GM21381 (cell line): ENCODE results near the gene TCF7L2.

ENCODE experiments used
- ATAC-seq: cut with Tn5 transposase; IDR thresholded peaks from one replicate; pipeline ENCODE4 v1.9.1; 2021; ENCODE audit warnings: mild to moderate bottlenecking, moderate library complexity; ENCODE audit not compliant: unreplicated experiment

TCF7L2 gene

GRCh38 chr10:112949875-112950507, at the start of gene TCF7L2:
Gene TCF7L2, plus strand, starts transcription at chr10:112950247. Its CDS starts 510 bp downstream, at chr10:112950757.
- peak; percentile 62 for ATAC-seq

- ATAC-seq, result no peak
Measured at GRCh38 chr10:112902730-112903129, 47.3 kb upstream of the TCF7L2 start.

GRCh38 chr10:112904000-112904399, 46.0 kb upstream of the TCF7L2 start:
- ATAC-seq, result no peak

GRCh38 chr10:112906945-112907344, 43.1 kb upstream of the TCF7L2 start:
- no peak for ATAC-seq

GRCh38 chr10:112907893-112908292, 42.2 kb upstream of the TCF7L2 start:
- no peak for ATAC-seq

- ATAC-seq, result no peak
Measured at GRCh38 chr10:112911206-112911605, 38.8 kb upstream of the TCF7L2 start.

GRCh38 chr10:112912410-112912928, 37.6 kb upstream of the TCF7L2 start:
- no peak for ATAC-seq

GRCh38 chr10:112913255-112913654, 36.8 kb upstream of the TCF7L2 start:
- no peak for ATAC-seq

GRCh38 chr10:112913661-112914287, 36.3 kb upstream of the TCF7L2 start:
- ATAC-seq, result no peak

- no peak for ATAC-seq
Measured at GRCh38 chr10:112914288-112914952, 35.6 kb upstream of the TCF7L2 start.

GRCh38 chr10:112915590-112916572, 34.2 kb upstream of the TCF7L2 start:
- ATAC-seq, result no peak

GRCh38 chr10:112917681-112918080, 32.4 kb upstream of the TCF7L2 start:
- no peak for ATAC-seq

- no peak for ATAC-seq
Measured at GRCh38 chr10:112918771-112919170, 31.3 kb upstream of the TCF7L2 start.

GRCh38 chr10:112919721-112920120, 30.3 kb upstream of the TCF7L2 start:
- ATAC-seq, result no peak

GRCh38 chr10:112926906-112927688, 22.9 kb upstream of the TCF7L2 start:
- no peak for ATAC-seq

GRCh38 chr10:112927980-112928379, 22.1 kb upstream of the TCF7L2 start:
- ATAC-seq, result no peak

- ATAC-seq, result no peak
Measured at GRCh38 chr10:112932658-112933057, 17.4 kb upstream of the TCF7L2 start.

- ATAC-seq, result no peak
Measured at GRCh38 chr10:112934193-112934592, 15.9 kb upstream of the TCF7L2 start.

- no peak for ATAC-seq
Measured at GRCh38 chr10:112938808-112939482, 11.1 kb upstream of the TCF7L2 start.
